Erythroblast (primary cell): ENCODE data around the gene RASD2.

Experiments used
- GATA1 ChIP-seq: IDR thresholded peaks from 2 replicates; pipeline ENCODE4 v1.6.1; 2011; ENCODE audit warnings: low read depth, mild to moderate bottlenecking, control low read depth, low read length, moderate library complexity
- POLR2A ChIP-seq: IDR thresholded peaks from 2 replicates; pipeline ENCODE4 v1.6.1; 2011; ENCODE audit warnings: mild to moderate bottlenecking, low read length

DNA sequence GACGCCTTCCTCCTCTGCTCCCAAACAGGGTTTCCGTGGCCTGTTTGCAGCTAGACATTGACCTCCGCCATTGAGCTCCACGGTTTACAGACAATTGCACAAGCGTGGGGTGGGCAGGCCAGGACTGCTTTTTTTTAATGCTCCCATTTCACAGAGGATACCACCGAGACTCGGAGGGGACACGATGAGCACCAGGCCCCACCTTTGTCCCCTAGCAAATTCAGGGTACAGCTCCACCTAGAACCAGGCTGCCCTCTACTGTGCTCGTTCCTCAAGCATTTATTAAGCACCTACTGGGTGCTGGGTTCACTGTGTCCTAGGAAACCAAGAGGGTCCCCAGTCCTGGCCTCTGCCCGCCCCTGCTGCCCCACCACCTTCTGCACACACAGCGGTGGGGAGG is 12.2 kb downstream of the RASD2 start:
- no peak for TF ChIP-seq POLR2A
- TF ChIP-seq GATA1, result no peak
